PC-3 (cell line): ENCODE results near the gene EFNB3.

Experiments
- EZH2 ChIP-seq: fragments of 300-600 bp; sonication (generic); IDR thresholded peaks from one replicate; pipeline ENCODE4 v1.6.1; 2017; ENCODE audit warnings: antibody characterized with exemption, mild to moderate bottlenecking, low read length; ENCODE audit not compliant: unreplicated experiment
- TF ChIP-seq, protein P1 (sequence below): fragments of 300-600 bp; sonication (generic); conservative IDR thresholded peaks from 2 replicates; pipeline ENCODE4 v1.5.1; 2017; ENCODE audit warnings: antibody characterized with exemption, low read depth, mild to moderate bottlenecking, low read length

DNA sequence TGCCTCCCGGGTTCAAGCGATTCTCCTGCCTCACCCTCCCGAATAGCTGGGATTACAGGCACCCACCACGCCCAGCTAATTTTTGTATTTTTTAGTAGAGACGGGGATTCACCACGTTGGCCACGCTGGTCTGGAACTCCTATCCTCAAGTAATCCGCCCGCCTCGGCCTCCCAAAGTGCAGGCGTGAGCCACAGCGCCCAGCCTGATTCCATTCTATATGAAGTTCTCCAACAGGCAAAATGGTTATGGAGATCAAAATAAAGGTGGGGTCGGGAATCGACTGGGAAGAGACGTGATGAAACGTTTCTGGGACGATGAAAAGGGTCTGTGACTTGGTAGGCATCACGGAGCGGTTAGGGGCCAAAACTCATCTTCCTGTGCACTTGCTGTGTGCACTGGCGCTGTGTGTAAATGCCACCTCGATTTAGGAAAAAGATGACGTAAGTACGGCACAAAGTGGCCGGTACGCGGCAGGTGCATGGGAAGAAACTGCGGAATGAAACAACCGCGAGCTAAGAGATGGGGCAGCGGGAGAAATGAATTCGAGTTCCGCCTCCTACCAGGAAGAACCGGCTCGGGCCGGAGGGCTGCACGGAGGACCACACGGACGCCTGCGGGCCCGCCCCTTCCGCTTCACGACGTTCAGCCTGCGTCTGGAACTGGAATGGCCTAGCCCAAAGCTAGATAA is 19.3 kb upstream of the EFNB3 start:
- TF ChIP-seq, protein P1, sequence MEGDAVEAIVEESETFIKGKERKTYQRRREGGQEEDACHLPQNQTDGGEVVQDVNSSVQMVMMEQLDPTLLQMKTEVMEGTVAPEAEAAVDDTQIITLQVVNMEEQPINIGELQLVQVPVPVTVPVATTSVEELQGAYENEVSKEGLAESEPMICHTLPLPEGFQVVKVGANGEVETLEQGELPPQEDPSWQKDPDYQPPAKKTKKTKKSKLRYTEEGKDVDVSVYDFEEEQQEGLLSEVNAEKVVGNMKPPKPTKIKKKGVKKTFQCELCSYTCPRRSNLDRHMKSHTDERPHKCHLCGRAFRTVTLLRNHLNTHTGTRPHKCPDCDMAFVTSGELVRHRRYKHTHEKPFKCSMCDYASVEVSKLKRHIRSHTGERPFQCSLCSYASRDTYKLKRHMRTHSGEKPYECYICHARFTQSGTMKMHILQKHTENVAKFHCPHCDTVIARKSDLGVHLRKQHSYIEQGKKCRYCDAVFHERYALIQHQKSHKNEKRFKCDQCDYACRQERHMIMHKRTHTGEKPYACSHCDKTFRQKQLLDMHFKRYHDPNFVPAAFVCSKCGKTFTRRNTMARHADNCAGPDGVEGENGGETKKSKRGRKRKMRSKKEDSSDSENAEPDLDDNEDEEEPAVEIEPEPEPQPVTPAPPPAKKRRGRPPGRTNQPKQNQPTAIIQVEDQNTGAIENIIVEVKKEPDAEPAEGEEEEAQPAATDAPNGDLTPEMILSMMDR = no peak
- no peak for TF ChIP-seq EZH2
